Epidermal melanocyte (primary cell): Measurements from ENCODE around the gene ZFAND6.
"Not testable (repeated sequence)": the region's sequence is repeated elsewhere in the genome, so short reads cannot be mapped to it uniquely, and the experiment has no call there.

Experiments
- DNase-seq: peaks from one replicate; pipeline ENCODE4 v3.0.0; 2011; ENCODE audit warnings: low spot score; ENCODE audit not compliant: insufficient read length

ZFAND6 gene

GRCh38 chr15:80058851-80059785 is at the start of gene ZFAND6:
Gene ZFAND6 (plus strand): TSS chr15:80059676. CDS start chr15:80120345, 60,669 bp downstream.
- DNase-seq = peak; percentile 91

- no peak for DNase-seq
Measured at GRCh38 chr15:80010131-80010673, 49.3 kb upstream of the ZFAND6 start.

DNA sequence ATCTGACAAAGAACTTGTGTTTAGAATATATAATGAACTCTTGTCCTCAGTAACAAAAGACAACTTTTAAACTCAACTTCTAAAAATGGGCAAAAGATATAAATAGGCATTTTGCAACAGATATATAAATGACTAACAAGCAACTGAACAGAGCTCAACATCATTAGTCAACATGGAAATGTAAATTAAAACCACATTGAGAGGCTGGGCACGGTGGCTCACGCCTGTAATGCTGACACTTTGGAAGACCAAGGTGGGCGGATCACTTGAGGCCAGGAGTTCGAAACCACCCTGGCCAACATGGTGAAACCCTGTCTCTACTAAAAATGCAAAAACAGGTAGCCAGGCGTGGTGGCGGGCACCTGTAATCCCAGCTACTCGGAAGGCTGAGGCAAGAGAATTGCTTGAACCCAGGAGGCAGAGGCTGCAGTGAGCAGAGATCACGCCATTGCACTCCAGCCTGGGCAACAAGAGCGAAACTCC is 48.4 kb upstream of the ZFAND6 start:
- peak; percentile 72 for DNase-seq

- DNase-seq = no peak
Measured at GRCh38 chr15:80011596-80011995, 47.9 kb upstream of the ZFAND6 start.

DNA sequence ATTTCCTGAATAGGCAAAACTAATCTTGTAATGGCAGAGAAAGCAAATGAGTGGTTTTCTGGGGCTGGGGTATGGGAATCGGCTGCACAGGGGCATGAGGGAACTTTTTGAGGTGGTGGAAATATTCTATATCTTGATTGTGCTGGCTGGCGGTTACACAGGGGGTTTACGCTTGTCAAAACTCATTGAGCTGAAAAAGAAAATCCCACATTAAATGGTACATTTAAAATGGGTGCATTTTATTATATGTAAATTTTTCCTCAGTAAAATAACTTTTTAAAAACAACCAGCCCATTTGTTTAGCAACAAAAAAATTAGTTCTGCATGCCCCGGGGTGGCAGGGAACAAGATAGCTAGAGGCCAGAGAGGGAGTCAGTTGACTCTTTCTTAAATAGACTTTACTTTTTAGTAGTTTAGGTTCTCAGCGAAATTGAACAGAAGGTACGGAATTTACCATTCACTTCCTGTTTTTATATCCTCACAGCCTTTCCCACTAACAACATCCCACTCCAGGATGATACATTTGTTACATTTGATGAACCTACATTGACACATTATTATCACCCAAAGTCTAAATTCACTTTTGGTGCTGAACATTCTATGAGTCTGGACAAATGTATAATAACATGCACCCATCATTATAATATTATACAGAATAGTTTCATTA is 47.3 kb upstream of the ZFAND6 start:
- no peak for DNase-seq

GRCh38 chr15:80014186-80014585 is 45.3 kb upstream of the ZFAND6 start:
- not testable (repeated sequence) for DNase-seq

GRCh38 chr15:80015156-80015555 is 44.3 kb upstream of the ZFAND6 start:
- DNase-seq = no peak

- DNase-seq = not testable (repeated sequence)
Measured at GRCh38 chr15:80016506-80016905, 43.0 kb upstream of the ZFAND6 start.

DNA sequence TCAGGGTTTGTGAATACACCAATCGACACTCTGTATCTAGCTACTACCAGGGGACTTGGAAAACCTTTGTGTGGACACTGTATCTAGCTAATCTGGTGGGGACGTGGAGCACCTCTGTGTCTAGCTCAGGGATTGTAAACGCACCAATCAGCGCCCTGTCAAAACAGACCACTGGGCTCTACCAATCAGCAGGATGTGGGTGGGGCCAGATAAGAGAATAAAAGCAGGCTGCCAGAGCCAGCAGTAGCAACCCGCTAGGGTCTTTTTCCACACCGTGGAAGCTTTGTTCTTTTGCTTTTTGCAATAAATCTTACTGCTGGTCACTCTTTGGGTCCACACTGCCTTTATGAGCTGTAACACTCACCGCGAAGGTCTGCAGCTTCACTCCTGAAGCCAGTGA is 42.3 kb upstream of the ZFAND6 start:
- DNase-seq = not testable (repeated sequence)

- no peak for DNase-seq
Measured at GRCh38 chr15:80019168-80019745, 40.2 kb upstream of the ZFAND6 start.

DNA sequence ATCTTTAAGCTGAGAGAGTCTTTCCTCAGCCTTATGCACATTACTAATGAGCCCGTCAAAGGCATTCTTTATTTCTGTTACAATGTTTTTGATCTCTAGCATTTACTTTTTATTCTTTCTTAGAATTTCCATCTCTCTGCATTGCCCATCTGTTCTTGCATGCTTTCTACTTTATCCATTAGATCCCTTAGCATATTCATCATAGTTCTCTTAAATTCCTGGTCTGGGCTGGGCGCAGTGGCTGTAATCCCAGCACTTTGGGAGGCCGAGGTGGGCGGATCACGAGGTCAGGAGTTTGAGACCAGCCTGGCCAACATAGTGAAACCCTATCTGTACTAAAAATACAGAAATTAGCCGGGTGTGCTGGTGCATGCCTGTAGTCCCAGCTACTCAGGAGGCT is 39.3 kb upstream of the ZFAND6 start:
- not testable (repeated sequence) for DNase-seq

- DNase-seq = no peak
Measured at GRCh38 chr15:80020731-80021130, 38.7 kb upstream of the ZFAND6 start.

GRCh38 chr15:80026310-80026709 is 33.2 kb upstream of the ZFAND6 start:
- peak; percentile 82 for DNase-seq

DNA sequence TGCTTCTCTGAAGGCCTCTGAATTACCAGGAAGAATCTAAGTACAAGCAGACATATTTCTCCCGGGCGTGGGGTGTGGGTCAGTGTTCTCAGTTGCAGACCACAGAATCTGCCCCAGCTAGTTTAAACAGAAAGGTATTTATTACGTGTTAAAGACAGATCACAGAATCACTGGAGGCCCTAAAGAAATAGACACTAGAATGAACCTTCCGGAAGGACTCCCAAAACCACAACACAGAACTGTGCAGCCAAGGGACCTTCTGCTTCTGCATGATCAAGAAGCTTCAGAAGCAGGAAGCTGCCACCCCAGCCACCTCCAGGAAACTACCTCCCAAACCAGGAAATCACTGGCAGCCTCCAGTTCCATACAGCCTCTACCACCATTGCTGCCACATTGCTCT is 32.7 kb upstream of the ZFAND6 start:
- DNase-seq = no peak

DNA sequence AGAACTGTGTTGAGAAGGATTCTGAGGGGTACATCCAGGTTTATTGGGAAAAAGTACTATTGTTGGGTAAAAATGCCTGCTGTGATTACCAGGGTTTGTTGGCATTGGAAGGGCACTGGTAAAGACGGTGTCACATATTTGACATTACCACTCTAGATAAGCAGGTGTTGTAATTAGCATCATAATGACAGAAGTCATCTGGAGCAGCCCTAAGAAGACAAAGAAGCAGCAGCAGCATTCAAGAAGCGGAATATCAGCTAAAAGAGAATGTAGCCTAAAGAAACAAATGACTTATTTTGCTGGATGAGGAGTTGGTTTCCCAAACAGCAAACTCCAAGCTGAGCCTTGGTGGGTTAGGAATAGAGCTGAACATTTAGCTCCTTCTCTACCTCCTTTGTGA is 30.5 kb upstream of the ZFAND6 start:
- DNase-seq = no peak

DNA sequence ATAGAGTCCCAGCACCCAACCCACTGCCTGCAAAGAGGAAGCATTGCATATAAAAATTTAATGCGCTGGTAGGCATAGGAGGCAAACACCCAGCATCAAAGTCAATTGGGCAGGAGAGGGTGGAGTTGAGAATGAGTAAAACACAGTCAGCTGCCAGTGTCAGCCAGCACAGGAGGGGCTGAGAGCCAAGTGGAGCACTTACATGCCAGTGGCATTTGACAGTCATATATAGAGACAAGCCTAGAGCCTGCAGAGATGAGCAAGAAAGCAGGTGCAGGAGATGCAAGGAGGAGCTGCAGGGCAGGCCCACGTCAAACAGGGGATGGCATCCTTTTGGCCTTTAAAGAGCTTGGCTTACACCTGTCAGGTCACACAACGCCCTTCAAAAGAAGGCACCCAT is 27.6 kb upstream of the ZFAND6 start:
- DNase-seq = no peak

GRCh38 chr15:80034629-80035028 is 24.8 kb upstream of the ZFAND6 start:
- DNase-seq = no peak

GRCh38 chr15:80036071-80036470 is 23.4 kb upstream of the ZFAND6 start:
- no peak for DNase-seq

GRCh38 chr15:80041494-80042253 is 17.8 kb upstream of the ZFAND6 start:
- DNase-seq = no peak

DNA sequence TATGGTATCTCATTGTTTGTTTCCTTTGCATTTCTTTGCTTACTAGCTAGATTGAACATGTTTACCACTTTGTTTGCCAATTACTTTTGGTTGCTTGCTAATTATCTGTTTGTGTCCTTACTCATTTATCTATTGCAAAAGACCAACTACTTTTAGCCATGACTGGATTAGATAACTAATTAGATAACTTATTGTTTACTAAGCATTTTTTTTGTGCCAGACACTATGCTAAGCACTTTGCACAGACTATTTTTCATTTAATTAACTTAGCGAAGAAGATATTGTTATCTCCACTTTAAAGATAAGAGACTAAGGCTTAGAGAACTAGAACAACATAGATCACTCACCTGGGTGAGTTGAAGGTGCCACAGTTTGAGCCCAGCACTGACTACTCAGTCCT is 16.9 kb upstream of the ZFAND6 start:
- no peak for DNase-seq

GRCh38 chr15:80045219-80045618 is 14.3 kb upstream of the ZFAND6 start:
- DNase-seq = not testable (repeated sequence)
